ENCODE results near the gene CEP112.

DNA sequence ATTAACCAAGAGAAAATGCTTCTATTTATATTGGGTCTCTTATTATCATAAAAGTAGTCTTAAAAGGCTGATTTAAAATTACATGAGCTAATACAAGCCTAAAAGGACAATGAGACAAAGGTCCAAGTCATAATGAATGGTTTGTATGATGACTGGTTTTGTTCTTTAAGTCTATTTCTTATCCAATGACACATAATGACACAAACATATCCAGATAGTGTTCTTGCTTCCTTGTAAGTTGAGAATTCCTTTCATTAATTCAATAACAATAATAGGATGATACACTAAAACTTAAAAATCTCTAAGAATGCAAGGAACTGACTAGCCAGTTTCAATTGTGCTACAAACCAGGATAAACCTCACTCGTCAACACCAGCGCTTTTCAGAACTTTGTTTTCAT, 244.1 kb downstream of the CEP112 start:
- TF ChIP-seq, protein P1, sequence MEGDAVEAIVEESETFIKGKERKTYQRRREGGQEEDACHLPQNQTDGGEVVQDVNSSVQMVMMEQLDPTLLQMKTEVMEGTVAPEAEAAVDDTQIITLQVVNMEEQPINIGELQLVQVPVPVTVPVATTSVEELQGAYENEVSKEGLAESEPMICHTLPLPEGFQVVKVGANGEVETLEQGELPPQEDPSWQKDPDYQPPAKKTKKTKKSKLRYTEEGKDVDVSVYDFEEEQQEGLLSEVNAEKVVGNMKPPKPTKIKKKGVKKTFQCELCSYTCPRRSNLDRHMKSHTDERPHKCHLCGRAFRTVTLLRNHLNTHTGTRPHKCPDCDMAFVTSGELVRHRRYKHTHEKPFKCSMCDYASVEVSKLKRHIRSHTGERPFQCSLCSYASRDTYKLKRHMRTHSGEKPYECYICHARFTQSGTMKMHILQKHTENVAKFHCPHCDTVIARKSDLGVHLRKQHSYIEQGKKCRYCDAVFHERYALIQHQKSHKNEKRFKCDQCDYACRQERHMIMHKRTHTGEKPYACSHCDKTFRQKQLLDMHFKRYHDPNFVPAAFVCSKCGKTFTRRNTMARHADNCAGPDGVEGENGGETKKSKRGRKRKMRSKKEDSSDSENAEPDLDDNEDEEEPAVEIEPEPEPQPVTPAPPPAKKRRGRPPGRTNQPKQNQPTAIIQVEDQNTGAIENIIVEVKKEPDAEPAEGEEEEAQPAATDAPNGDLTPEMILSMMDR (IDR thresholded peaks at IDR 0.05) = no peak
- TF ChIP-seq EZH2 (IDR thresholded peaks at IDR 0.05) = no peak

Data from neural progenitor cell (in vitro differentiated cells).